ENCODE measurements around the gene OR2L2.

DNA sequence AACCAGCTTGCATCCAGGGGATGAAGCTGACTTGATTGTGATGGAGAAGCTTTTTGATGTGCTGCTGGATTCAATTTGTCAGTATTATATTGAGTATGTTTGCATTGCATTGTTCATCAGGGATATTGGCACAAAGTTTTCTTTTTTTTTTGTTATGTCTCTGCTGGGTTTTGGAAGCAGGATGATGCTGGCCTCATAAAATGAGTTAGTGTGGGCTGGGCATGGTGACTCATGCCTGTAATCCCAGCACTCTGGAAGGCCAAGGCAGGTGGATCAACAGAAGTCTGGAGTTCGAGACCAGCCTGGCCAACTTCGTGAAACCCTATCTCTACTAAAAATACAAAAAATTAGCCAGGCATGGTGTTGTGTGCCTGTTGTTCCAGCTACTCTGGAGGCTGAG is 25.4 kb downstream of the OR2L2 start:
- TF ChIP-seq POLR2A (IDR thresholded peaks at IDR 0.05; ENCODE audit: low read length) = no peak
- TF ChIP-seq, protein P1, sequence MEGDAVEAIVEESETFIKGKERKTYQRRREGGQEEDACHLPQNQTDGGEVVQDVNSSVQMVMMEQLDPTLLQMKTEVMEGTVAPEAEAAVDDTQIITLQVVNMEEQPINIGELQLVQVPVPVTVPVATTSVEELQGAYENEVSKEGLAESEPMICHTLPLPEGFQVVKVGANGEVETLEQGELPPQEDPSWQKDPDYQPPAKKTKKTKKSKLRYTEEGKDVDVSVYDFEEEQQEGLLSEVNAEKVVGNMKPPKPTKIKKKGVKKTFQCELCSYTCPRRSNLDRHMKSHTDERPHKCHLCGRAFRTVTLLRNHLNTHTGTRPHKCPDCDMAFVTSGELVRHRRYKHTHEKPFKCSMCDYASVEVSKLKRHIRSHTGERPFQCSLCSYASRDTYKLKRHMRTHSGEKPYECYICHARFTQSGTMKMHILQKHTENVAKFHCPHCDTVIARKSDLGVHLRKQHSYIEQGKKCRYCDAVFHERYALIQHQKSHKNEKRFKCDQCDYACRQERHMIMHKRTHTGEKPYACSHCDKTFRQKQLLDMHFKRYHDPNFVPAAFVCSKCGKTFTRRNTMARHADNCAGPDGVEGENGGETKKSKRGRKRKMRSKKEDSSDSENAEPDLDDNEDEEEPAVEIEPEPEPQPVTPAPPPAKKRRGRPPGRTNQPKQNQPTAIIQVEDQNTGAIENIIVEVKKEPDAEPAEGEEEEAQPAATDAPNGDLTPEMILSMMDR (IDR thresholded peaks at IDR 0.05) = no peak

All from A549 (cell line).